ENCODE measurements around the gene ZNF678.
"Not testable (repeated sequence)": the region's sequence is repeated elsewhere in the genome, so short reads cannot be mapped to it uniquely, and the experiment has no call there.

The ZNF678 gene

GRCh38 chr1:227551881-227552280 lies 11.5 kb upstream of the ZNF678 start:
- not testable (repeated sequence) for DNase-seq (ENCODE audit: low read depth in 2 of 2)

- DNase-seq (ENCODE audit: low read depth in 2 of 2) = no peak
Observed at GRCh38 chr1:227556288-227556687, 7.1 kb upstream of the ZNF678 start.

GRCh38 chr1:227557962-227558725 lies 5.2 kb upstream of the ZNF678 start:
- DNase-seq (ENCODE audit: low read depth in 2 of 2) = no peak

- DNase-seq (ENCODE audit: low read depth in 2 of 2) = no peak
Observed at GRCh38 chr1:227558732-227559262, 4.6 kb upstream of the ZNF678 start.

- no peak for DNase-seq (ENCODE audit: low read depth in 2 of 2)
Observed at GRCh38 chr1:227559499-227559898, 3.9 kb upstream of the ZNF678 start.

GRCh38 chr1:227559926-227560325 lies 3.4 kb upstream of the ZNF678 start:
- DNase-seq (ENCODE audit: low read depth in 2 of 2) = no peak

GRCh38 chr1:227560393-227561173 lies 2.8 kb upstream of the ZNF678 start:
- DNase-seq (ENCODE audit: low read depth in 2 of 2) = no peak

- DNase-seq (ENCODE audit: low read depth in 2 of 2) = no peak
Observed at GRCh38 chr1:227561241-227561907, 2.0 kb upstream of the ZNF678 start.

GRCh38 chr1:227562037-227562436 lies 1.3 kb upstream of the ZNF678 start:
- DNase-seq (ENCODE audit: low read depth in 2 of 2) = no peak

GRCh38 chr1:227562933-227563323 lies 428 bp upstream of the ZNF678 start:
- no peak for DNase-seq (ENCODE audit: low read depth in 2 of 2)

GRCh38 chr1:227567256-227567655 lies 3.9 kb downstream of the ZNF678 start:
- DNase-seq (ENCODE audit: low read depth in 2 of 2) = no peak

GRCh38 chr1:227568593-227568992 lies 5.2 kb downstream of the ZNF678 start:
- no peak for DNase-seq (ENCODE audit: low read depth in 2 of 2)

GRCh38 chr1:227572752-227573151 lies 9.4 kb downstream of the ZNF678 start:
- no peak for DNase-seq (ENCODE audit: low read depth in 2 of 2)

- DNase-seq (ENCODE audit: low read depth in 2 of 2) = no peak
Observed at GRCh38 chr1:227574926-227575325, 11.6 kb downstream of the ZNF678 start.

GRCh38 chr1:227576189-227576588 lies 12.8 kb downstream of the ZNF678 start:
- no peak for DNase-seq (ENCODE audit: low read depth in 2 of 2)

GRCh38 chr1:227577500-227577899 lies 14.1 kb downstream of the ZNF678 start:
- DNase-seq (ENCODE audit: low read depth in 2 of 2) = no peak

GRCh38 chr1:227583354-227583753 lies 20.0 kb downstream of the ZNF678 start:
- no peak for DNase-seq (ENCODE audit: low read depth in 2 of 2)

GRCh38 chr1:227586733-227587132 lies 23.4 kb downstream of the ZNF678 start:
- no peak for DNase-seq (ENCODE audit: low read depth in 2 of 2)

- DNase-seq (ENCODE audit: low read depth in 2 of 2) = no peak
Observed at GRCh38 chr1:227587968-227588367, 24.6 kb downstream of the ZNF678 start.

GRCh38 chr1:227588769-227589168 lies 25.4 kb downstream of the ZNF678 start:
- DNase-seq (ENCODE audit: low read depth in 2 of 2) = not testable (repeated sequence)

GRCh38 chr1:227589777-227590176 lies 26.4 kb downstream of the ZNF678 start:
- not testable (repeated sequence) for DNase-seq (ENCODE audit: low read depth in 2 of 2)

- not testable (repeated sequence) for DNase-seq (ENCODE audit: low read depth in 2 of 2)
Observed at GRCh38 chr1:227596222-227596621, 32.9 kb downstream of the ZNF678 start.
